RCC 7860 (cell line): Measurements from ENCODE around the gene SH3GL2.

Source experiments
- DNase-seq: peaks from one replicate; pipeline ENCODE4 v3.0.0-alpha.2; 2015; ENCODE audit warnings: low spot score
- FAIRE-seq: peaks from 2 replicates; lab custom pipeline; 2012; peaks lifted over from hg19 to GRCh38; lab: Jason Lieb, UNC

Gene SH3GL2

GRCh38 chr9:17653947-17654465 is 75.1 kb downstream of the SH3GL2 start:
- DNase-seq: no peak
- FAIRE-seq: no peak

GRCh38 chr9:17656889-17657288 is 78.0 kb downstream of the SH3GL2 start:
- DNase-seq (no peak), FAIRE-seq (no peak)

- FAIRE-seq (no peak), DNase-seq (no peak)
Observed at GRCh38 chr9:17658237-17658636, 79.4 kb downstream of the SH3GL2 start.

- FAIRE-seq (no peak), DNase-seq (no peak)
Observed at GRCh38 chr9:17660158-17660557, 81.3 kb downstream of the SH3GL2 start.

- FAIRE-seq (no peak), DNase-seq (no peak)
Observed at GRCh38 chr9:17665450-17665849, 86.6 kb downstream of the SH3GL2 start.

- DNase-seq: no peak
Observed at GRCh38 chr9:17669206-17669605, 90.3 kb downstream of the SH3GL2 start.

GRCh38 chr9:17682684-17683083 is 103.8 kb downstream of the SH3GL2 start:
- FAIRE-seq: no peak
- DNase-seq: no peak

More at GRCh38 chr9:17669206-17669605, 90.3 kb downstream of the SH3GL2 start:
- no peak for FAIRE-seq

- FAIRE-seq (no peak), DNase-seq (no peak)
Observed at GRCh38 chr9:17688834-17689233, 110.0 kb downstream of the SH3GL2 start.

GRCh38 chr9:17694336-17694735 is 115.5 kb downstream of the SH3GL2 start:
- FAIRE-seq: no peak
- no peak for DNase-seq

- FAIRE-seq (no peak), DNase-seq (no peak)
Observed at GRCh38 chr9:17695482-17695881, 116.6 kb downstream of the SH3GL2 start.

- DNase-seq: no peak
- no peak for FAIRE-seq
Observed at GRCh38 chr9:17699615-17700330, 120.9 kb downstream of the SH3GL2 start.

GRCh38 chr9:17706347-17706746 is 127.5 kb downstream of the SH3GL2 start:
- DNase-seq: no peak
- no peak for FAIRE-seq

GRCh38 chr9:17719053-17719452 is 140.2 kb downstream of the SH3GL2 start:
- FAIRE-seq: no peak
- DNase-seq: no peak

- DNase-seq (no peak), FAIRE-seq (no peak)
Observed at GRCh38 chr9:17721954-17722353, 143.1 kb downstream of the SH3GL2 start.

GRCh38 chr9:17723656-17724055 is 144.8 kb downstream of the SH3GL2 start:
- DNase-seq (no peak), FAIRE-seq (no peak)

GRCh38 chr9:17725399-17726010 is 146.6 kb downstream of the SH3GL2 start:
- FAIRE-seq (no peak), DNase-seq (no peak)

GRCh38 chr9:17726298-17726697 is 147.4 kb downstream of the SH3GL2 start:
- DNase-seq (no peak), FAIRE-seq (no peak)

- FAIRE-seq (no peak), DNase-seq (no peak)
Observed at GRCh38 chr9:17730899-17731298, 152.0 kb downstream of the SH3GL2 start.

- FAIRE-seq: no peak
Observed at GRCh38 chr9:17731308-17731707, 152.4 kb downstream of the SH3GL2 start.

GRCh38 chr9:17734674-17735073 is 155.8 kb downstream of the SH3GL2 start:
- DNase-seq: no peak
- no peak for FAIRE-seq

More at GRCh38 chr9:17731308-17731707, 152.4 kb downstream of the SH3GL2 start:
- no peak for DNase-seq

- FAIRE-seq: no peak
- no peak for DNase-seq
Observed at GRCh38 chr9:17735859-17736258, 157.0 kb downstream of the SH3GL2 start.

GRCh38 chr9:17739022-17739421 is 160.2 kb downstream of the SH3GL2 start:
- DNase-seq (no peak), FAIRE-seq (no peak)
